Forelimb muscle (tissue), 1 donor: ENCODE measurements around the gene ZNF804A. TPM values are rescaled to one million over a fixed set of nuclear protein-coding genes. Genes with fewer than 3 reads are reported as not detected.
"Not testable (repeated sequence)": the region's sequence is repeated elsewhere in the genome, so short reads cannot be mapped to it uniquely, and the experiment has no call there.

Source experiments
- DNase-seq: peaks from one replicate; pipeline ENCODE4 v3.0.0-alpha.2; 2013; ENCODE audit warnings: low read depth
- polyA plus RNA-seq: library from polyadenylated mRNA; unstranded; fragments of 120-200 nt; gene quantifications from one replicate; pipeline ENCODE4 v1.2.1, GENCODE V29; 2013; ENCODE audit not compliant: insufficient read length

Gene ZNF804A
- polyA plus RNA-seq, 1 donor: 0.13 TPM

- DNase-seq: no peak
Observed at GRCh38 chr2:184815824-184816223, 217.5 kb downstream of the ZNF804A start.

- DNase-seq: no peak
Observed at GRCh38 chr2:184824597-184824996, 226.3 kb downstream of the ZNF804A start.

GRCh38 chr2:184830531-184830930 lies 232.2 kb downstream of the ZNF804A start:
- no peak for DNase-seq

- no peak for DNase-seq
Observed at GRCh38 chr2:184834699-184835397, 236.5 kb downstream of the ZNF804A start.

GRCh38 chr2:184835398-184835715 lies 237.0 kb downstream of the ZNF804A start:
- DNase-seq: no peak

- DNase-seq: no peak
Observed at GRCh38 chr2:184847331-184847730, 249.0 kb downstream of the ZNF804A start.

- DNase-seq: no peak
Observed at GRCh38 chr2:184849516-184849915, 251.2 kb downstream of the ZNF804A start.

- DNase-seq: no peak
Observed at GRCh38 chr2:184851576-184851975, 253.2 kb downstream of the ZNF804A start.

GRCh38 chr2:184859187-184859586 lies 260.9 kb downstream of the ZNF804A start:
- DNase-seq: no peak

- DNase-seq: no peak
Observed at GRCh38 chr2:184860744-184861143, 262.4 kb downstream of the ZNF804A start.

GRCh38 chr2:184875212-184875611 lies 276.9 kb downstream of the ZNF804A start:
- no peak for DNase-seq

GRCh38 chr2:184875911-184876310 lies 277.6 kb downstream of the ZNF804A start:
- no peak for DNase-seq

- DNase-seq: no peak
Observed at GRCh38 chr2:184877909-184878308, 279.6 kb downstream of the ZNF804A start.

GRCh38 chr2:184879671-184880070 lies 281.3 kb downstream of the ZNF804A start:
- no peak for DNase-seq

- DNase-seq: not testable (repeated sequence)
Observed at GRCh38 chr2:184886585-184886984, 288.3 kb downstream of the ZNF804A start.

GRCh38 chr2:184890311-184890710 lies 292.0 kb downstream of the ZNF804A start:
- no peak for DNase-seq

- DNase-seq: no peak
Observed at GRCh38 chr2:184904991-184905390, 306.7 kb downstream of the ZNF804A start.

GRCh38 chr2:184906160-184906559 lies 307.8 kb downstream of the ZNF804A start:
- no peak for DNase-seq

- DNase-seq: no peak
Observed at GRCh38 chr2:184906709-184907108, 308.4 kb downstream of the ZNF804A start.

GRCh38 chr2:184908966-184909365 lies 310.6 kb downstream of the ZNF804A start:
- DNase-seq: no peak

GRCh38 chr2:184920451-184920965 lies 322.2 kb downstream of the ZNF804A start:
- no peak for DNase-seq

- no peak for DNase-seq
Observed at GRCh38 chr2:184921676-184922075, 323.3 kb downstream of the ZNF804A start.

GRCh38 chr2:184923751-184924150 lies 325.4 kb downstream of the ZNF804A start:
- DNase-seq: no peak

GRCh38 chr2:184927040-184927439 lies 328.7 kb downstream of the ZNF804A start:
- DNase-seq: no peak
